HEK293 (cell line): ENCODE results near the gene IRS1.

Experiments
- EGR2 ChIP-seq: fragments of 450-650 bp; formaldehyde crosslinking; IDR thresholded peaks from 2 replicates; pipeline ENCODE4 v1.5.1; 2016; ENCODE audit warnings: low read depth, missing biosample characterization, missing genetic modification characterization
- KLF7 ChIP-seq: fragments of 450-650 bp; formaldehyde crosslinking; IDR thresholded peaks from 2 replicates; pipeline ENCODE4 v1.5.1; 2016; ENCODE audit warnings: missing biosample characterization, missing genetic modification characterization, borderline replicate concordance
- SP2 ChIP-seq: fragments of 450-650 bp; formaldehyde crosslinking; IDR thresholded peaks from 2 replicates; pipeline ENCODE4 v1.5.1; 2016; ENCODE audit warnings: missing biosample characterization, missing genetic modification characterization
- SP3 ChIP-seq: fragments of 450-650 bp; formaldehyde crosslinking; IDR thresholded peaks from 2 replicates; pipeline ENCODE4 v1.5.1; 2016; ENCODE audit warnings: missing biosample characterization, missing genetic modification characterization
- SP7 ChIP-seq: fragments of 450-650 bp; formaldehyde crosslinking; IDR thresholded peaks from 2 replicates; pipeline ENCODE4 v1.5.1; 2016; ENCODE audit warnings: missing biosample characterization, missing genetic modification characterization
- WT1 ChIP-seq: fragments of 450-650 bp; formaldehyde crosslinking; IDR thresholded peaks from 2 replicates; pipeline ENCODE4 v1.5.1; 2016; ENCODE audit warnings: missing biosample characterization, missing genetic modification characterization
- ZEB2 ChIP-seq: fragments of 450-650 bp; formaldehyde crosslinking; IDR thresholded peaks from 2 replicates; pipeline ENCODE4 v1.5.1; 2016; ENCODE audit warnings: missing biosample characterization, missing genetic modification characterization
- ZFP37 ChIP-seq: fragments of 450-650 bp; formaldehyde crosslinking; IDR thresholded peaks from 2 replicates; pipeline ENCODE4 v1.5.1; 2016; ENCODE audit warnings: missing biosample characterization, missing genetic modification characterization
- ZNF2 ChIP-seq: fragments of 450-650 bp; formaldehyde crosslinking; IDR thresholded peaks from 2 replicates; pipeline ENCODE4 v1.5.1; 2016; ENCODE audit warnings: missing biosample characterization, missing genetic modification characterization
- ZNF341 ChIP-seq: fragments of 450-650 bp; formaldehyde crosslinking; IDR thresholded peaks from 2 replicates; pipeline ENCODE4; 2016; ENCODE audit warnings: low read depth, missing biosample characterization, missing genetic modification characterization
- ZNF366 ChIP-seq: fragments of 450-650 bp; formaldehyde crosslinking; conservative IDR thresholded peaks from 2 replicates; pipeline ENCODE4 v1.5.1; 2016; ENCODE audit warnings: missing biosample characterization, missing genetic modification characterization
- ZNF394 ChIP-seq: fragments of 450-650 bp; formaldehyde crosslinking; IDR thresholded peaks from 2 replicates; pipeline ENCODE4 v1.5.1; 2016; ENCODE audit warnings: missing biosample characterization, missing genetic modification characterization, mild to moderate bottlenecking, moderate library complexity, borderline replicate concordance
- ZNF561 ChIP-seq: fragments of 450-650 bp; IDR thresholded peaks from 2 replicates; pipeline ENCODE4 v1.5.1; 2018; ENCODE audit warnings: missing biosample characterization, missing genetic modification characterization, borderline replicate concordance
- ZNF76 ChIP-seq: fragments of 450-650 bp; formaldehyde crosslinking; IDR thresholded peaks from 2 replicates; pipeline ENCODE4; 2016; ENCODE audit warnings: low read depth, missing biosample characterization, missing genetic modification characterization, borderline replicate concordance
- TF ChIP-seq, protein P1 (sequence below): fragments of 450-650 bp; formaldehyde crosslinking; IDR thresholded peaks from 2 replicates; pipeline ENCODE4 v1.5.1; 2017; ENCODE audit warnings: missing biosample characterization, missing genetic modification characterization
- TF ChIP-seq, protein P2 (sequence below): fragments of 450-650 bp; formaldehyde crosslinking; IDR thresholded peaks from 2 replicates; pipeline ENCODE4 v1.5.1; 2017; ENCODE audit warnings: missing biosample characterization, missing genetic modification characterization
- TF ChIP-seq, protein P3 (sequence below): fragments of 450-650 bp; formaldehyde crosslinking; conservative IDR thresholded peaks from 2 replicates; pipeline ENCODE4 v1.5.1; 2016; ENCODE audit warnings: low read depth, missing biosample characterization, missing genetic modification characterization
- TF ChIP-seq, protein P4 (sequence below): fragments of 450-650 bp; formaldehyde crosslinking; IDR thresholded peaks from 2 replicates; pipeline ENCODE4 v1.5.1; 2016; ENCODE audit warnings: missing biosample characterization, missing genetic modification characterization
- TF ChIP-seq, protein P5 (sequence below): fragments of 450-650 bp; formaldehyde crosslinking; IDR thresholded peaks from 2 replicates; pipeline ENCODE4 v1.5.1; 2016; ENCODE audit warnings: missing biosample characterization, missing genetic modification characterization
- TF ChIP-seq, protein P6 (sequence below): fragments of 450-650 bp; formaldehyde crosslinking; IDR thresholded peaks from 2 replicates; pipeline ENCODE4 v1.5.1; 2016; ENCODE audit warnings: missing biosample characterization, missing genetic modification characterization

IRS1 gene

DNA sequence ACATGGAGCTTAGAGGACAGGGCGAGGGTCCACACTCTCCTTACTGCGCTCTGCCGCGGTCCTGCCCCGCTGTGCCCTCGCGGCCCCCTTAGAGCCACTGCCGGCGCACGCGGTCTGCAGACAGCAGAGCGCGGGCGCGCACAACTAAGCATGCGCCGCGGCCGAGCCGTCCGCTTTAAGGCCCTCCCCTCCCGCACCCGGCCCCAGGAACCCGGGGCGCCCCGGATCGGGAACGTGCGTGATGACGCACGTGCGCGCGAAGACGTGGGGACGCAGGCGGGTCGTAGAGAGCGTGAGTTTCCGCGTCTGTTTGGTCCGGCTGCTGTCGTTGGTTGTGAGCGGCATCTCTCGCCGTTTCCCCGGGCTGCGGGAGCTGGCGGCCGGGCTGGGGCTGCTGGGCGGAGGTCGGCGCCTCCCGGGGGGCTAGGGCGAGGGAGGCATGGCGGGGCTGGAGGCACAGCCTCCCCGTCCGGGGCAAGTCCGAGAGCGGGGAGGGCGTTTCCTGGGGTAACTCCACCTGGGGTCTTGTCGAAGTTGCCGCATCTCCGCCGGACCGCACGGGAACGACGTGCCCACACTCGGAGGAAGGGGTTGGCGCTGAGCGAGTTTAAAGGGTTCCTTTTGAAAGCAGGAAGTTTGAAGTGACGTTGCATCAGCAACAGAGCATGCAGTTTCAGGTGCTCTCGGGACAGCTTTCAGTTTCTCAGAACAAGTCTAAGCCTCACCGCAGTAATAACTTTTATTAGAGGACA, 36.4 kb upstream of the IRS1 start, which contains the start of gene RHBDD1 (continued):
- TF ChIP-seq, protein P1, sequence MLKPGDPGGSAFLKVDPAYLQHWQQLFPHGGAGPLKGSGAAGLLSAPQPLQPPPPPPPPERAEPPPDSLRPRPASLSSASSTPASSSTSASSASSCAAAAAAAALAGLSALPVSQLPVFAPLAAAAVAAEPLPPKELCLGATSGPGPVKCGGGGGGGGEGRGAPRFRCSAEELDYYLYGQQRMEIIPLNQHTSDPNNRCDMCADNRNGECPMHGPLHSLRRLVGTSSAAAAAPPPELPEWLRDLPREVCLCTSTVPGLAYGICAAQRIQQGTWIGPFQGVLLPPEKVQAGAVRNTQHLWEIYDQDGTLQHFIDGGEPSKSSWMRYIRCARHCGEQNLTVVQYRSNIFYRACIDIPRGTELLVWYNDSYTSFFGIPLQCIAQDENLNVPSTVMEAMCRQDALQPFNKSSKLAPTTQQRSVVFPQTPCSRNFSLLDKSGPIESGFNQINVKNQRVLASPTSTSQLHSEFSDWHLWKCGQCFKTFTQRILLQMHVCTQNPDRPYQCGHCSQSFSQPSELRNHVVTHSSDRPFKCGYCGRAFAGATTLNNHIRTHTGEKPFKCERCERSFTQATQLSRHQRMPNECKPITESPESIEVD (tag by site-specific recombination), result no peak
- TF ChIP-seq ZNF76 (tag by site-specific recombination), result 0 out of 2 replicates have a peak, but pooled peaks have one; percentile 21
- 0 out of 2 replicates have a peak, but pooled peaks have one; percentile 30 for TF ChIP-seq SP7
- TF ChIP-seq, protein P2, sequence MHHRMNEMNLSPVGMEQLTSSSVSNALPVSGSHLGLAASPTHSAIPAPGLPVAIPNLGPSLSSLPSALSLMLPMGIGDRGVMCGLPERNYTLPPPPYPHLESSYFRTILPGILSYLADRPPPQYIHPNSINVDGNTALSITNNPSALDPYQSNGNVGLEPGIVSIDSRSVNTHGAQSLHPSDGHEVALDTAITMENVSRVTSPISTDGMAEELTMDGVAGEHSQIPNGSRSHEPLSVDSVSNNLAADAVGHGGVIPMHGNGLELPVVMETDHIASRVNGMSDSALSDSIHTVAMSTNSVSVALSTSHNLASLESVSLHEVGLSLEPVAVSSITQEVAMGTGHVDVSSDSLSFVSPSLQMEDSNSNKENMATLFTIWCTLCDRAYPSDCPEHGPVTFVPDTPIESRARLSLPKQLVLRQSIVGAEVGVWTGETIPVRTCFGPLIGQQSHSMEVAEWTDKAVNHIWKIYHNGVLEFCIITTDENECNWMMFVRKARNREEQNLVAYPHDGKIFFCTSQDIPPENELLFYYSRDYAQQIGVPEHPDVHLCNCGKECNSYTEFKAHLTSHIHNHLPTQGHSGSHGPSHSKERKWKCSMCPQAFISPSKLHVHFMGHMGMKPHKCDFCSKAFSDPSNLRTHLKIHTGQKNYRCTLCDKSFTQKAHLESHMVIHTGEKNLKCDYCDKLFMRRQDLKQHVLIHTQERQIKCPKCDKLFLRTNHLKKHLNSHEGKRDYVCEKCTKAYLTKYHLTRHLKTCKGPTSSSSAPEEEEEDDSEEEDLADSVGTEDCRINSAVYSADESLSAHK (tag by site-specific recombination), result no peak
- TF ChIP-seq ZNF394 (tag by site-specific recombination), result peak; percentile 43; the same call in 1 of the 2 replicates
- TF ChIP-seq ZNF341, result peak; percentile 89
- TF ChIP-seq SP2 (tag by site-specific recombination), result peak; percentile 79
- TF ChIP-seq, protein P3, sequence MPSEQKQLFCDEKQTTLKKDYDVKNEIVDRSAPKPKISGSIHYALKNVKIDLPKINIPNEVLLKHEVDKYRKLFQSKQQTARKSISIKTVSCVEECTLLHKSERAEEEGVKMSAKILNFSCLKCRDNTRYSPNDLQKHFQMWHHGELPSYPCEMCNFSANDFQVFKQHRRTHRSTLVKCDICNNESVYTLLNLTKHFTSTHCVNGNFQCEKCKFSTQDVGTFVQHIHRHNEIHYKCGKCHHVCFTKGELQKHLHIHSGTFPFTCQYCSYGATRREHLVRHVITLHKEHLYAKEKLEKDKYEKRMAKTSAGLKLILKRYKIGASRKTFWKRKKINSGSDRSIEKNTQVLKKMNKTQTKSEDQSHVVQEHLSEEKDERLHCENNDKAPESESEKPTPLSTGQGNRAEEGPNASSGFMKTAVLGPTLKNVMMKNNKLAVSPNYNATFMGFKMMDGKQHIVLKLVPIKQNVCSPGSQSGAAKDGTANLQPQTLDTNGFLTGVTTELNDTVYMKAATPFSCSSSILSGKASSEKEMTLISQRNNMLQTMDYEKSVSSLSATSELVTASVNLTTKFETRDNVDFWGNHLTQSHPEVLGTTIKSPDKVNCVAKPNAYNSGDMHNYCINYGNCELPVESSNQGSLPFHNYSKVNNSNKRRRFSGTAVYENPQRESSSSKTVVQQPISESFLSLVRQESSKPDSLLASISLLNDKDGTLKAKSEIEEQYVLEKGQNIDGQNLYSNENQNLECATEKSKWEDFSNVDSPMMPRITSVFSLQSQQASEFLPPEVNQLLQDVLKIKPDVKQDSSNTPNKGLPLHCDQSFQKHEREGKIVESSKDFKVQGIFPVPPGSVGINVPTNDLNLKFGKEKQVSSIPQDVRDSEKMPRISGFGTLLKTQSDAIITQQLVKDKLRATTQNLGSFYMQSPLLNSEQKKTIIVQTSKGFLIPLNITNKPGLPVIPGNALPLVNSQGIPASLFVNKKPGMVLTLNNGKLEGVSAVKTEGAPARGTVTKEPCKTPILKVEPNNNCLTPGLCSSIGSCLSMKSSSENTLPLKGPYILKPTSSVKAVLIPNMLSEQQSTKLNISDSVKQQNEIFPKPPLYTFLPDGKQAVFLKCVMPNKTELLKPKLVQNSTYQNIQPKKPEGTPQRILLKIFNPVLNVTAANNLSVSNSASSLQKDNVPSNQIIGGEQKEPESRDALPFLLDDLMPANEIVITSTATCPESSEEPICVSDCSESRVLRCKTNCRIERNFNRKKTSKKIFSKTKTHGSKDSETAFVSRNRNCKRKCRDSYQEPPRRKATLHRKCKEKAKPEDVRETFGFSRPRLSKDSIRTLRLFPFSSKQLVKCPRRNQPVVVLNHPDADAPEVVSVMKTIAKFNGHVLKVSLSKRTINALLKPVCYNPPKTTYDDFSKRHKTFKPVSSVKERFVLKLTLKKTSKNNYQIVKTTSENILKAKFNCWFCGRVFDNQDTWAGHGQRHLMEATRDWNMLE (tag by site-specific recombination), result peak; percentile 42
- TF ChIP-seq ZNF366 (tag by site-specific recombination), result 0 out of 2 replicates have a peak, but pooled peaks have one; percentile 10
- TF ChIP-seq WT1, result no peak
- TF ChIP-seq ZNF561 (tag by site-specific recombination), result 0 out of 2 replicates have a peak, but pooled peaks have one; percentile 17
- TF ChIP-seq, protein P4, sequence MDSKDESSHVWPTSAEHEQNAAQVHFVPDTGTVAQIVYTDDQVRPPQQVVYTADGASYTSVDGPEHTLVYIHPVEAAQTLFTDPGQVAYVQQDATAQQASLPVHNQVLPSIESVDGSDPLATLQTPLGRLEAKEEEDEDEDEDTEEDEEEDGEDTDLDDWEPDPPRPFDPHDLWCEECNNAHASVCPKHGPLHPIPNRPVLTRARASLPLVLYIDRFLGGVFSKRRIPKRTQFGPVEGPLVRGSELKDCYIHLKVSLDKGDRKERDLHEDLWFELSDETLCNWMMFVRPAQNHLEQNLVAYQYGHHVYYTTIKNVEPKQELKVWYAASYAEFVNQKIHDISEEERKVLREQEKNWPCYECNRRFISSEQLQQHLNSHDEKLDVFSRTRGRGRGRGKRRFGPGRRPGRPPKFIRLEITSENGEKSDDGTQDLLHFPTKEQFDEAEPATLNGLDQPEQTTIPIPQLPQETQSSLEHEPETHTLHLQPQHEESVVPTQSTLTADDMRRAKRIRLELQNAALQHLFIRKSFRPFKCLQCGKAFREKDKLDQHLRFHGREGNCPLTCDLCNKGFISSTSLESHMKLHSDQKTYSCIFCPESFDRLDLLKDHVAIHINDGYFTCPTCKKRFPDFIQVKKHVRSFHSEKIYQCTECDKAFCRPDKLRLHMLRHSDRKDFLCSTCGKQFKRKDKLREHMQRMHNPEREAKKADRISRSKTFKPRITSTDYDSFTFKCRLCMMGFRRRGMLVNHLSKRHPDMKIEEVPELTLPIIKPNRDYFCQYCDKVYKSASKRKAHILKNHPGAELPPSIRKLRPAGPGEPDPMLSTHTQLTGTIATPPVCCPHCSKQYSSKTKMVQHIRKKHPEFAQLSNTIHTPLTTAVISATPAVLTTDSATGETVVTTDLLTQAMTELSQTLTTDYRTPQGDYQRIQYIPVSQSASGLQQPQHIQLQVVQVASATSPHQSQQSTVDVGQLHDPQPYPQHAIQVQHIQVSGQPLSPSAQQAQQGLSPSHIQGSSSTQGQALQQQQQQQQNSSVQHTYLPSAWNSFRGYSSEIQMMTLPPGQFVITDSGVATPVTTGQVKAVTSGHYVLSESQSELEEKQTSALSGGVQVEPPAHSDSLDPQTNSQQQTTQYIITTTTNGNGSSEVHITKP (tag by site-specific recombination), result peak; percentile 52
- peak; percentile 66 for TF ChIP-seq SP3 (tag by site-specific recombination)
- TF ChIP-seq ZFP37 (tag by site-specific recombination), result peak; percentile 76; the same call in 1 of the 2 replicates
- TF ChIP-seq, protein P5, sequence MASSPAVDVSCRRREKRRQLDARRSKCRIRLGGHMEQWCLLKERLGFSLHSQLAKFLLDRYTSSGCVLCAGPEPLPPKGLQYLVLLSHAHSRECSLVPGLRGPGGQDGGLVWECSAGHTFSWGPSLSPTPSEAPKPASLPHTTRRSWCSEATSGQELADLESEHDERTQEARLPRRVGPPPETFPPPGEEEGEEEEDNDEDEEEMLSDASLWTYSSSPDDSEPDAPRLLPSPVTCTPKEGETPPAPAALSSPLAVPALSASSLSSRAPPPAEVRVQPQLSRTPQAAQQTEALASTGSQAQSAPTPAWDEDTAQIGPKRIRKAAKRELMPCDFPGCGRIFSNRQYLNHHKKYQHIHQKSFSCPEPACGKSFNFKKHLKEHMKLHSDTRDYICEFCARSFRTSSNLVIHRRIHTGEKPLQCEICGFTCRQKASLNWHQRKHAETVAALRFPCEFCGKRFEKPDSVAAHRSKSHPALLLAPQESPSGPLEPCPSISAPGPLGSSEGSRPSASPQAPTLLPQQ (tag by site-specific recombination), result peak; percentile 99
- TF ChIP-seq, protein P6, sequence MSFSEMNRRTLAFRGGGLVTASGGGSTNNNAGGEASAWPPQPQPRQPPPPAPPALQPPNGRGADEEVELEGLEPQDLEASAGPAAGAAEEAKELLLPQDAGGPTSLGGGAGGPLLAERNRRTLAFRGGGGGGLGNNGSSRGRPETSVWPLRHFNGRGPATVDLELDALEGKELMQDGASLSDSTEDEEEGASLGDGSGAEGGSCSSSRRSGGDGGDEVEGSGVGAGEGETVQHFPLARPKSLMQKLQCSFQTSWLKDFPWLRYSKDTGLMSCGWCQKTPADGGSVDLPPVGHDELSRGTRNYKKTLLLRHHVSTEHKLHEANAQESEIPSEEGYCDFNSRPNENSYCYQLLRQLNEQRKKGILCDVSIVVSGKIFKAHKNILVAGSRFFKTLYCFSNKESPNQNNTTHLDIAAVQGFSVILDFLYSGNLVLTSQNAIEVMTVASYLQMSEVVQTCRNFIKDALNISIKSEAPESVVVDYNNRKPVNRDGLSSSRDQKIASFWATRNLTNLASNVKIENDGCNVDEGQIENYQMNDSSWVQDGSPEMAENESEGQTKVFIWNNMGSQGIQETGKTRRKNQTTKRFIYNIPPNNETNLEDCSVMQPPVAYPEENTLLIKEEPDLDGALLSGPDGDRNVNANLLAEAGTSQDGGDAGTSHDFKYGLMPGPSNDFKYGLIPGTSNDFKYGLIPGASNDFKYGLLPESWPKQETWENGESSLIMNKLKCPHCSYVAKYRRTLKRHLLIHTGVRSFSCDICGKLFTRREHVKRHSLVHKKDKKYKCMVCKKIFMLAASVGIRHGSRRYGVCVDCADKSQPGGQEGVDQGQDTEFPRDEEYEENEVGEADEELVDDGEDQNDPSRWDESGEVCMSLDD (tag by site-specific recombination), result peak; percentile 77
- peak; percentile 16; the same call in 1 of the 2 replicates for TF ChIP-seq ZNF2 (tag by site-specific recombination)
- no peak for TF ChIP-seq EGR2 (tag by site-specific recombination)
- TF ChIP-seq KLF7 (tag by site-specific recombination), result 0 out of 2 replicates have a peak, but pooled peaks have one; percentile 11
- peak; percentile 57; the same call in 1 of the 2 replicates for TF ChIP-seq ZEB2
